GM12878 (cell line): ENCODE results near the gene GPSM1. TPM values are rescaled to one million over a fixed set of nuclear protein-coding genes. Genes with fewer than 3 reads are reported as not detected.

Source experiments
- ATAC-seq: fragments of 200-7000 bp; cut with Tn5 transposase; 3 replicates; pipeline ENCODE4 v1.9.1; 2020; ENCODE audit warnings: mild to moderate bottlenecking, moderate library complexity
- BruUV-seq: library from RNA; stranded (reverse); fragments of 400-500 nt; replicated peaks from 2 replicates; lab custom pipeline; 2021; lab: Mats Ljungman, UMichigan
- CTCF ChIA-PET: fragments of 300-600 bp; sonication (Branson Sonifier 250); formaldehyde crosslinking; extraction: SDS; loops from one replicate; lab custom pipeline; 2021; ENCODE audit warnings: inconsistent platforms; lab: Yijun Ruan, JAX
- POLR2A ChIA-PET: fragments of 350-600 bp; formaldehyde crosslinking; extraction: SDS; loops from one replicate; lab custom pipeline; 2021; ENCODE audit warnings: inconsistent platforms; lab: Charles Lee
- RAD21 ChIA-PET: fragments of 300-600 bp; sonication (Branson Sonifier 250); formaldehyde crosslinking; loops from one replicate; lab custom pipeline; 2023; ENCODE audit warnings: antibody characterized with exemption; ENCODE audit not compliant: unreplicated experiment; lab: Charles Lee
- SMC1A ChIA-PET: fragments of 300-600 bp; sonication (Branson Sonifier 250); formaldehyde crosslinking; loops from one replicate; lab custom pipeline; 2023; ENCODE audit not compliant: unreplicated experiment, uncharacterized antibody; lab: Charles Lee
- DNase-seq: peaks from one replicate; pipeline ENCODE4 v3.0.0-alpha.2; 2011; ENCODE audit warnings: low read depth, low spot score
- FAIRE-seq: peaks from 3 replicates; lab custom pipeline; 2011; peaks lifted over from hg19 to GRCh38; lab: Jason Lieb, UNC
- H2AFZ ChIP-seq: 2 replicates; pipeline ENCODE4 v1.6.0; 2011; ENCODE audit warnings: low read depth, low read length, control low read depth; ENCODE audit not compliant: control insufficient read depth
- H3K27ac ChIP-seq: 2 replicates; pipeline ENCODE4 v1.5.1; 2011; ENCODE audit warnings: control low read depth; ENCODE audit not compliant: control insufficient read depth, insufficient read depth
- H3K27me3 ChIP-seq, 2 experiments: replicated peaks in 1 of 2; 2 replicates each; pipeline versions ENCODE4 v1.6.0 to v1.6.1; 2011; ENCODE audit warnings: low read length in 1 of 2; ENCODE audit not compliant: control insufficient read depth in 2 of 2, insufficient read depth in 2 of 2
- H3K36me3 ChIP-seq, 2 experiments: 2 replicates each; pipeline ENCODE4 v1.5.1; 2011; ENCODE audit warnings: low read length in 1 of 2; ENCODE audit not compliant: control insufficient read depth in 2 of 2, insufficient read depth in 2 of 2
- H3K4me1 ChIP-seq: 2 replicates; pipeline ENCODE4 v1.6.1; 2011; ENCODE audit warnings: mild to moderate bottlenecking, low read length, moderate library complexity, mixed read lengths; ENCODE audit not compliant: control insufficient read depth, insufficient read depth
- H3K4me2 ChIP-seq: 2 replicates; pipeline ENCODE4 v1.6.0; 2011; ENCODE audit warnings: control low read depth; ENCODE audit not compliant: control insufficient read depth, insufficient read depth
- H3K4me3 ChIP-seq: fragments of 200-600 bp; sonication (generic); 2 replicates; pipeline ENCODE4 v1.5.1; 2016
- H3K79me2 ChIP-seq: 2 replicates; pipeline ENCODE4 v1.6.0; 2011; ENCODE audit warnings: low read length; ENCODE audit not compliant: control insufficient read depth, insufficient read depth
- H3K9ac ChIP-seq: 2 replicates; pipeline ENCODE4 v1.8.0; 2011; ENCODE audit warnings: low read length, control low read depth, mixed read lengths; ENCODE audit not compliant: control insufficient read depth, insufficient read depth
- H3K9me3 ChIP-seq: replicated peaks from 3 replicates; pipeline ENCODE4 v1.5.1; 2011; ENCODE audit warnings: mild to moderate bottlenecking, low read length; ENCODE audit not compliant: control insufficient read depth, insufficient read depth
- H4K20me1 ChIP-seq: 2 replicates; pipeline ENCODE4 v1.6.0; 2011; ENCODE audit not compliant: control insufficient read depth, insufficient read depth
- BHLHE40 ChIP-seq, 2 experiments: fragments of 450-650 bp in 1 of 2; IDR thresholded peaks; 2 replicates each; pipeline ENCODE4 v1.6.1; 2011 to 2017; ENCODE audit warnings: low read depth in 2 of 2, borderline replicate concordance in 1 of 2, improper control_type of control experiment in 1 of 2, low read length in 1 of 2, mild to moderate bottlenecking in 1 of 2
- CBX5 ChIP-seq: sonication (generic); IDR thresholded peaks from 2 replicates; pipeline ENCODE4 v1.6.1; 2016; ENCODE audit warnings: low read depth, moderate library complexity, mild to moderate bottlenecking, inconsistent platforms
- CREM ChIP-seq: IDR thresholded peaks from 2 replicates; pipeline ENCODE4 v1.6.1; 2014; ENCODE audit warnings: antibody characterized with exemption, low read depth
- EGR1 ChIP-seq, 2 experiments: IDR thresholded peaks; 1 replicate in 1 of 2; 2 replicates in 1 of 2; pipeline ENCODE4 v1.6.1; 2011 to 2012; ENCODE audit warnings: low read depth in 2 of 2, low read length in 2 of 2, borderline replicate concordance in 1 of 2, mild to moderate bottlenecking in 1 of 2, moderate library complexity in 1 of 2
- FOS ChIP-seq: IDR thresholded peaks from 3 replicates; pipeline ENCODE4 v1.6.1; 2011; ENCODE audit warnings: borderline replicate concordance; ENCODE audit not compliant: insufficient read length; ENCODE audit errors: extremely low read depth
- FOXM1 ChIP-seq: IDR thresholded peaks from 2 replicates; pipeline ENCODE4 v1.6.1; 2012; ENCODE audit warnings: low read depth, mild to moderate bottlenecking, inconsistent platforms, low read length, moderate library complexity
- GABPA ChIP-seq: IDR thresholded peaks from 2 replicates; pipeline ENCODE4 v1.6.1; 2014; ENCODE audit warnings: antibody characterized with exemption, low read depth, mild to moderate bottlenecking, inconsistent platforms
- HCFC1 ChIP-seq: fragments of 150-350 bp; IDR thresholded peaks from 2 replicates; pipeline ENCODE4 v1.6.1; 2014; ENCODE audit warnings: low read length
- HDAC2 ChIP-seq: fragments of 200-600 bp; sonication (generic); IDR thresholded peaks from 2 replicates; pipeline ENCODE4 v1.6.1; 2017
- LARP7 ChIP-seq: fragments of 450-650 bp; IDR thresholded peaks from 2 replicates; pipeline ENCODE4 v1.6.1; 2017; ENCODE audit warnings: mild to moderate bottlenecking
- MEF2A ChIP-seq: IDR thresholded peaks from 2 replicates; pipeline ENCODE4 v1.6.1; 2011; ENCODE audit warnings: low read depth, mild to moderate bottlenecking, low read length, moderate library complexity; ENCODE audit not compliant: insufficient read depth
- NR2F1 ChIP-seq: fragments of 450-650 bp; conservative IDR thresholded peaks from 2 replicates; pipeline ENCODE4 v1.6.1; 2017; ENCODE audit warnings: mild to moderate bottlenecking
- PBX3 ChIP-seq: IDR thresholded peaks from 2 replicates; pipeline ENCODE4 v1.6.1; 2011; ENCODE audit warnings: mild to moderate bottlenecking, low read depth, low read length, moderate library complexity; ENCODE audit not compliant: insufficient replicate concordance
- PML ChIP-seq: IDR thresholded peaks from 2 replicates; pipeline ENCODE4 v1.6.1; 2012; ENCODE audit warnings: low read length, inconsistent platforms
- RAD51 ChIP-seq: fragments of 450-650 bp; IDR thresholded peaks from 2 replicates; pipeline ENCODE4 v1.6.1; 2016; ENCODE audit warnings: moderate library complexity, mild to moderate bottlenecking, inconsistent platforms
- STAT1 ChIP-seq: fragments of 450-650 bp; conservative IDR thresholded peaks from 2 replicates; pipeline ENCODE4 v1.6.1; 2014; ENCODE audit warnings: antibody characterized with exemption, mild to moderate bottlenecking
- STAT3 ChIP-seq: IDR thresholded peaks from 2 replicates; pipeline ENCODE4 v1.6.1; 2011; ENCODE audit warnings: low read depth, low read length, improper control_type of control experiment
- YBX1 ChIP-seq: fragments of 450-650 bp; IDR thresholded peaks from 2 replicates; pipeline ENCODE4 v1.6.1; 2016; ENCODE audit warnings: antibody characterized with exemption
- ZNF274 ChIP-seq: IDR thresholded peaks from one replicate; pipeline ENCODE4 v1.8.0; 2011; ENCODE audit not compliant: insufficient read length, insufficient read depth
- WGBS: methylation state at CpG from one replicate; pipeline ENCODE4 v1.1.6; 2016; ENCODE audit warnings: low lambda C conversion rate; ENCODE audit not compliant: insufficient replicate concordance, insufficient coverage; ENCODE audit errors: missing lambda C conversion rate; 5-methylcytosine and 5-hydroxymethylcytosine counted together
- in situ Hi-C: fragments of 300-500 bp; cut with MboI; formaldehyde crosslinking; loops from 9 replicates; pipeline ENCODE4 v1.14.3; 2018; ENCODE audit warnings: mixed read lengths
- intact Hi-C: fragments of 100-400 bp; cut with micrococcal nuclease; formaldehyde crosslinking; loops from one replicate; pipeline ENCODE4 v1.14.2; 2022; ENCODE audit not compliant: unreplicated experiment
- polyA plus RNA-seq, 11 experiments: library from polyadenylated mRNA; depleted of rRNA in 4 of 11; unstranded in 6 of 11; stranded (reverse) in 5 of 11; fragments of >200 nt; fragmentation: Nextera tagmentation in 4 of 11; fragmentation: Illumina TruSeq in 1 of 11; extraction: Ambion mirVana in 4 of 11; extraction: Trizol in 1 of 11; gene quantifications; 1 replicate in 1 of 11; 2 replicates in 10 of 11; pipeline versions ENCODE4 v1.2.1 to v1.2.3, GENCODE V29; 2011 to 2016; ENCODE audit warnings: inconsistent platforms in 2 of 11, missing spikeins in 2 of 11, low read depth in 1 of 11
- total RNA-seq, 4 experiments: library from RNA; depleted of rRNA in 3 of 4; stranded (reverse); fragments of >200 nt in 3 of 4; fragmentation: Illumina TruSeq in 1 of 4; extraction: Trizol in 1 of 4; gene quantifications; 2 replicates each; pipeline versions ENCODE4 v1.2.1 to v1.2.3, GENCODE V29; 2013 to 2021
- TF ChIP-seq, protein P1 (sequence below): fragments of 450-650 bp; IDR thresholded peaks from 2 replicates; pipeline ENCODE4 v1.6.1; 2017; ENCODE audit warnings: low read depth, mild to moderate bottlenecking, moderate library complexity
- TF ChIP-seq, protein P2 (sequence below): IDR thresholded peaks from 2 replicates; pipeline ENCODE4 v1.6.1; 2012; ENCODE audit warnings: low read depth, low read length, improper control_type of control experiment

The GPSM1 gene
- total and polyA plus RNA-seq, 10 of the 15 experiments (the other 5 are each of a cell fraction or from before 2014, with no cell fraction given), result 0.04 to 0.10 (median 0.10) TPM; not detected in 7

- Histone ChIP-seq H4K20me1 (no peaks in the 10 kb centered on the region), H3K36me3 (no peaks in the 10 kb centered on the region), H3K9me3 (no peaks in the 10 kb centered on the region; the same call in 2 of the 3 replicates), H3K9ac (peak within 1 kb of the TSS; percentile 88), H3K79me2 (no peaks in the 10 kb centered on the region), H2AFZ (peak within 1 kb of the TSS; percentile 75), H3K27me3 (no peaks in the 10 kb centered on the region), H3K4me2 (peak within 1 kb of the TSS; percentile 69), H3K27ac (peak within 1 kb of the TSS; percentile 90), H3K4me1 (peaks cover 10% of the 10 kb centered on the region), H3K4me3 (peak within 1 kb of the TSS; percentile 89)
- POLR2A ChIA-PET, result interaction anchor here (0.6 to 1.2 kb wide), 5 partner anchors 38 to 256 kb away, joined by 3 to 10 read pairs (median 4); no protein-coding TSS in a partner anchor
- WGBS, result 3% methylated on average over 52 of the region's 97 CpGs
- BruUV-seq, result no TSS peak
- ATAC-seq (peak; percentile 93), DNase-seq (peak; percentile 68), FAIRE-seq (peak; percentile 96)
- in situ Hi-C loops (no loop called here), intact Hi-C loops (no loop called here)
- CTCF ChIA-PET, result interaction anchor here (0.7 to 1.6 kb wide), 13 partner anchors 9 to 298 kb away, joined by 3 to 10 read pairs (median 4); partner anchors contain the start of genes ENTR1 and PMPCA
- RAD21 ChIA-PET, result interaction anchor here (0.6 to 1.6 kb wide), 8 partner anchors 9 to 266 kb away, joined by 3 to 8 read pairs (median 4); no protein-coding TSS in a partner anchor
- SMC1A ChIA-PET, result interaction anchor here (0.9 to 1.3 kb wide), 2 partner anchors 24 to 193 kb away, joined by 3 to 4 read pairs; no protein-coding TSS in a partner anchor
- TF ChIP-seq STAT3, result no peak
- no peak for TF ChIP-seq ZNF274
- TF ChIP-seq, protein P1, sequence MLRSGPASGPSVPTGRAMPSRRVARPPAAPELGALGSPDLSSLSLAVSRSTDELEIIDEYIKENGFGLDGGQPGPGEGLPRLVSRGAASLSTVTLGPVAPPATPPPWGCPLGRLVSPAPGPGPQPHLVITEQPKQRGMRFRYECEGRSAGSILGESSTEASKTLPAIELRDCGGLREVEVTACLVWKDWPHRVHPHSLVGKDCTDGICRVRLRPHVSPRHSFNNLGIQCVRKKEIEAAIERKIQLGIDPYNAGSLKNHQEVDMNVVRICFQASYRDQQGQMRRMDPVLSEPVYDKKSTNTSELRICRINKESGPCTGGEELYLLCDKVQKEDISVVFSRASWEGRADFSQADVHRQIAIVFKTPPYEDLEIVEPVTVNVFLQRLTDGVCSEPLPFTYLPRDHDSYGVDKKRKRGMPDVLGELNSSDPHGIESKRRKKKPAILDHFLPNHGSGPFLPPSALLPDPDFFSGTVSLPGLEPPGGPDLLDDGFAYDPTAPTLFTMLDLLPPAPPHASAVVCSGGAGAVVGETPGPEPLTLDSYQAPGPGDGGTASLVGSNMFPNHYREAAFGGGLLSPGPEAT, result no peak
- TF ChIP-seq EGR1 (IDR thresholded peaks at IDR 0.05; ENCODE audit: borderline replicate concordance in 1 of 2, low read depth in 2 of 2, low read length in 2 of 2), result peak in 1 of 2 experiments; percentile 89; a peak in 2 of 3 replicates
- no peak for TF ChIP-seq HDAC2
- TF ChIP-seq CBX5, result peak; percentile 78; the same call in 1 of the 2 replicates
- no peak for TF ChIP-seq MEF2A
- TF ChIP-seq HCFC1, result peak; percentile 82
- TF ChIP-seq BHLHE40 (IDR thresholded peaks at IDR 0.05; ENCODE audit: borderline replicate concordance in 1 of 2, low read depth in 2 of 2, low read length in 1 of 2), result peak; percentile 94 to 99
- no peak for TF ChIP-seq FOXM1
- no peak for TF ChIP-seq RAD51
- TF ChIP-seq PML, result no peak
- no peak for TF ChIP-seq YBX1
- TF ChIP-seq FOS, result no peak
- peak; percentile 74 for TF ChIP-seq NR2F1
- TF ChIP-seq, protein P2, sequence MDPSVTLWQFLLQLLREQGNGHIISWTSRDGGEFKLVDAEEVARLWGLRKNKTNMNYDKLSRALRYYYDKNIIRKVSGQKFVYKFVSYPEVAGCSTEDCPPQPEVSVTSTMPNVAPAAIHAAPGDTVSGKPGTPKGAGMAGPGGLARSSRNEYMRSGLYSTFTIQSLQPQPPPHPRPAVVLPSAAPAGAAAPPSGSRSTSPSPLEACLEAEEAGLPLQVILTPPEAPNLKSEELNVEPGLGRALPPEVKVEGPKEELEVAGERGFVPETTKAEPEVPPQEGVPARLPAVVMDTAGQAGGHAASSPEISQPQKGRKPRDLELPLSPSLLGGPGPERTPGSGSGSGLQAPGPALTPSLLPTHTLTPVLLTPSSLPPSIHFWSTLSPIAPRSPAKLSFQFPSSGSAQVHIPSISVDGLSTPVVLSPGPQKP, result 0 out of 2 replicates have a peak, but pooled peaks have one; percentile 55
- TF ChIP-seq PBX3, result no peak
- peak; percentile 99 for TF ChIP-seq LARP7
- TF ChIP-seq STAT1, result no peak
- TF ChIP-seq GABPA, result peak; percentile 85
- TF ChIP-seq CREM, result peak; percentile 57
These were observed 36.0 kb downstream of the GPSM1 start, which contains the start of gene DNLZ for GRCh38 chr9:136363106-136363948. TSS of gene DNLZ (minus strand) at chr9:136363744. CDS start at chr9:136363714, 30 bp downstream.
